HG03460 (cell line): ENCODE measurements around the gene ZSCAN30.

ENCODE experiments used
- ATAC-seq: cut with Tn5 transposase; IDR thresholded peaks from one replicate; pipeline ENCODE4 v1.9.1; 2021; ENCODE audit not compliant: unreplicated experiment

The ZSCAN30 gene

DNA sequence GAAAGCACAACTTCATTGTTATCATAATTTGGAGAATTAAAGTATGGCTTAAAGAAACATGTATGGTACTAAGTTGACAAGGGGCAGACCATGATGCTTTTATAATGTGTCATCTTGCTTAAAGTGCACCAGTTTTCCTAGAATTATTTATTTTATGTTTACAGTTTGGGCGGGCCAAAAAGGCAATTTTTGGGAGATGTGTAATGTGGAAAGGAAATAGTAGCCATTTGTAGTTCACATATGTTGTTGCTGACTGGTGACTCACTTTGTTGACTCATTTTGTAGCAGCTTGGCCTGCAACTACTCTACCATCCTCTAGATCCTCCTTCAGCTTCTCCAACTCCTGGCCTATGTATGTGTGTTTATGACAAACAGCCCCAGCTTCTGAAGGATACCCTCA, 7.7 kb downstream of the ZSCAN30 start:
- no peak for ATAC-seq

DNA sequence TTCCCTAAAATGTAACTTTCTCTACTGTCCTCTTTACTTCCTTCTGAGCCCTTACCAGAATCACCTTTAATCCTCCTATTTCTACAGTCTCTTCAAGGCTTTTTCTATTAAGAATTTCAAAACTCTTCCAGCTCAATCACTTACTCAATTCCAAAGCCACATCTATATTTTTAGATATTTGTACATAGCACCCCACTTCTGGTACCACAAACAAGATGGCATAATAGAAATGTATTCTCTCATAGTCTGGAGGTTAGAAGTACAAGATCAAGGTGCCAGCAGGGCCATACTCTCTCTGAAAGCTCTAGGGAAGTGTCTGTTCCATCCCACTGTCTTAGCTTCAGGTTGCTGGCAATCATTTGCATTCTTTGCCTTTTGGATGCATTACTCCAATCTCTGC, 11.1 kb downstream of the ZSCAN30 start:
- ATAC-seq: no peak

DNA sequence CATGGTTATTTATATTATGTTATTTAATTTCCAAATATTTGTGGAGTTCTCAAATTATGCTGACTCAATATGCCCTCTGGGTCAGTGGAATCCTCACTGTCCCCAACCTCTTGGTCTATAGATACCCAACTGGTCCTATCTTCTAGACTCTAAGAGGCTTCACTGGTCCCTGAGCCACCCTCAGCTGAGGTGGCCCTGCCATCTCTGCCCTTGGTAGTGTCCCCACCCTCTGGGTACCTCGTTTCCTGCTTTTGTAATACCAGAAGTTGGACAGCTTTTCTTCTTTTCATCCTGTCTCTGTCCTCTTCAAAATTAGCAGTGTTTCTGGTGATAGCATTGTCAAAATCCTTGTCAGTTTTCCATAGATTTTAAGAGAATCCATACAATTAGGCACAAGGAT, 11.9 kb downstream of the ZSCAN30 start:
- no peak for ATAC-seq

DNA sequence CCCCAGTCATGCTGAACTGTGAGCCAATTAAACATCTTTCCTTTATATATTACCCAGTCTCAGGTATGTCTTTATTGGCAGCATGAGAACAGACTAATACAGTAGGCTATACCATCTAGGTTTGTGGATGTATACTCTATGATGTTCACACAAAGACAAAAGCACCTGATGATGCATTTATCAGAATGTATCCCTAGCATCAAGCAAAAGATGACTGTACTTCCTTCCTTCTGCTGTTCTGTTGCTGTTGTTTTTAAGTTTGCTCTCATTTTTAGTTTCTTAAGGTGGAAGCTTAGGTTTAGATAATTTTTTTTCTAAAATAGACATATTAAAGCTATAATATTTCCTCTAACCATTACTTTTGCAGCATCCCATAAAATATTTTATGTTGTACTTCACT, 12.4 kb downstream of the ZSCAN30 start:
- ATAC-seq: no peak

DNA sequence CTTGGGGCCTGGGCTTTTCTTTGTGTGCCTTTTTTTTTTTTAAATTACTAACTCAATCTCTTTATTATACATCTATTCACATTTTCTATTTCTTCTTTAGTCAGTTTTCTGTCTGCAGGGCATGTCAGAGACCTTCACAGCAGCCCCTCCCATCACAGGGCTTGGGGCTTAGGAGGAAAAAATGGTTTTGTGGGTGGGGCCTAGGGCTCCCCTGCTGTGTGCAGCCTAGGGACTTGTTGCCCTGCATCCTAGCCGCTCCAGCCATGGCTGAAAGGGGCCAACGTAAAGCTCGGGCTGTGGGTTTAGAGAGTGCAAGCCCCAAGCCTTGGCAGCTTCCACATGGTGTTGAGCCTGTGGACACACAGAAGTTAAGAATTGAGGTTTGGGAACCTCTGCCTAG, 13.8 kb downstream of the ZSCAN30 start:
- no peak for ATAC-seq

DNA sequence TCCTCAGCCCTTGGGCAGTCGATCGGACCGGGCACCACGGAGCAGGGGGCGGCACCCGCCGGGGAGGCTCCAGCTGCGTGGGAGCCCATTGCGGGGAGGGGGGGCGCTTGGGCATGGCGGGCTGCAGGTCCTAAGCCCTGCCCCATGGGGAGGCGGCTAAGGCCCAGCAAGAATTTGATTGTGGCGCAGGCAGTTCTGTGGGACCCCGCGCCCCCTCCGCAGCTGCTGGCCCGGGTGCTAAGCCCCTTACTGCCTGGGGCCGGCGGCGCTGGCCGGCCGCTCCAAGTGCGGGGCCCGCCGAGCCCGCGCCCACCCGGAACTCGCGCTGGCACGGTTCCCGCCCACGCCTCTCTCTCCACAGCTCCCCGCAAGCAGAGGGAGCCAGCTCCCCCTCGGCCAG, 18.4 kb downstream of the ZSCAN30 start:
- ATAC-seq: no peak

DNA sequence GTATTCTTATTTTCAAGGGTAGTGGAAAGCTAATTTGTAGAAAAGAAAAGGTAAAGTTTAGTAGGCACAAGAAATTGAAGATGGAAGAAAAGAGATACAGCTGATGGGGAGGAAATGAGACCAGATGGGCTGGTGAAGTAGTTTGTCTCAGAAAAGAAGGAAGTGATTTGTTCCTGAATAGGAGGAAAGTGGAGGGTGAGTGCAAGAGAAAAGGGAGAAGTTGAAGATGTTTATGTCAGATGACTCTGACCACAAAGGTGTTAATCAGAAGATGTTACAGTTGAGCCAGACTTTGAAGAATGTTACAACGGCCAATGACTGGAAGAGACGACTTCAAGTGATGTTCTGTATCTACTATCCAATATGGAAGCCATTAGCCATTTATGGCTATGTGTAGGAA, 21.2 kb downstream of the ZSCAN30 start:
- no peak for ATAC-seq

DNA sequence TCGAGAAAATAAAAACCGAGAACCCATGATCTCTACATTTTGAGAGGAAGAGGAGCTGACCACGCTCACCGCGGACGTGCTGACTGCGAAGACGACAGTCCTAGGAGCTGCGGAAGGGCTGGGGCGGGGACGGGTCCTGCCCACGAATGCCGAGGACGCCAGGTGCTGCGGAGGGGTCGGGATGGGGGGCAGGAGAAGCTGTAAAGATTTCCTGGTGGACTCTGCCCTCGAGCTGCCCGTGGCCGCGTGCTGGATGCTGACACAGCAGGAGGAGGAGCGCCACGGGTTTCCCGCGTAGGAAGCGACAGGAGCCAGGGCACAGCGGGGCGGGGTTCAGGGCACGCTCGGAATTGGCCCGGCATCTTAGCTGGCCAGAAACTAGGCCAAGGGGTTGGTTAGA, 22.2 kb downstream of the ZSCAN30 start:
- no peak for ATAC-seq

DNA sequence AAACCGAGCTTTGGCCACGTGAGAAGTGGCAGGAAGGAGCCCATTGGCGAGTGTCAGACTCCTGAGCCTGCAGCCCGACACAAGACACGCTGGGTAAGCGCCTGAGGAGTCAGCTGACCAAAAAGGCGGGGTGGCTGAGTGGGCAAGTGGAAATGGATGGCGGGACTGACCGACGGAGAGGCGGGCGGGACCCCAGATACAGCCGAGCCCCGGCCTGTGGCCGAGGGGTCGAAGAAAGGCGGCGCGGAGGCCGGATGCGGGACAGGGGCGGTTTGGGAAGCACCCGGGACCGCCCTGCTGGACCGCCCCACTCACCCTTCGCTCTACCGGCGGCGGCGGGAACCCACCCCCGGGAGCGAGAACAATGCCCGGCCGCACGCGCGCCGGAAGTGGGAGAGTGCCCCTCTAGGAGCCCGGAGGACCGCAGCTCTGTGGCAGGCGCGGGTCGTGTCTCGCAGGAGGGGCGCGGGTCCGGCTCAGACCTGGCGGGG, 22.8 kb downstream of the ZSCAN30 start:
- peak; percentile 70 for ATAC-seq

DNA sequence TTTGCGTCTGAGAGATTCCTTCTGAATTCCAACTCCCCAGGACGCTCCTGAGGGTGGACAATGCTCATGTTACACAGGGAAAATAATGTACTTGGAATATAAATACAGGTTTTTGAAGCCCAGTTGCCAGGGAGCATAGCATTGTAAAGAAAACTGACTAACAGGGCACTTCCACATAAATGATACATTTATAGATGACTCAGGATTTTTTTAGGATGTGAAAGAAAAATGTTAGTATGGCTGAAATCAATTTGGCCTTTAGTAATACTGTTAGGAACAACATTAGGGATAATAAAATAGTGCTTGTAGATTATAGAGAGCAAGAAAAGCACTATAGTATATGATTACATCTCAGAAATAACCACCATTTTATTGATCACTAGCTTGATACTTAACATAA, 25.6 kb downstream of the ZSCAN30 start:
- no peak for ATAC-seq

DNA sequence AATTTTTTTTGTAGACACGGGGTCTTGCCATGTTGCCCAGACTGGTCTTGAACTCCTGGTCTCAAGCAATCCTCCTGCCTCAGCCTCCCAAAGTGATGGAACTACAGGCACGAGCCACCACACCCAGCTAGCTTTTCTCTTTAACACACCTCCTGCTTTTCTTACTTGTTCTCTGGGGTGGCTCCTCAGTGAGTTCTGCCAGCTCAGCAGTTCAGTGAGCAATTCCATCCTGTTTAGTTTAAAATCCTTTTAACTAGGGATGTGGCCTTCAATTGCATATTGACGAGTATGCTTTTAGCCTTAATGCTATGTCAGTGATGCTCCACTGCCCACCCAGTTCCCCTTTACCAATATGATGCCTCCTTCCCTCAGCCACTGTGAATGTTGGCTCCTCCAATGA, 33.1 kb downstream of the ZSCAN30 start:
- no peak for ATAC-seq

DNA sequence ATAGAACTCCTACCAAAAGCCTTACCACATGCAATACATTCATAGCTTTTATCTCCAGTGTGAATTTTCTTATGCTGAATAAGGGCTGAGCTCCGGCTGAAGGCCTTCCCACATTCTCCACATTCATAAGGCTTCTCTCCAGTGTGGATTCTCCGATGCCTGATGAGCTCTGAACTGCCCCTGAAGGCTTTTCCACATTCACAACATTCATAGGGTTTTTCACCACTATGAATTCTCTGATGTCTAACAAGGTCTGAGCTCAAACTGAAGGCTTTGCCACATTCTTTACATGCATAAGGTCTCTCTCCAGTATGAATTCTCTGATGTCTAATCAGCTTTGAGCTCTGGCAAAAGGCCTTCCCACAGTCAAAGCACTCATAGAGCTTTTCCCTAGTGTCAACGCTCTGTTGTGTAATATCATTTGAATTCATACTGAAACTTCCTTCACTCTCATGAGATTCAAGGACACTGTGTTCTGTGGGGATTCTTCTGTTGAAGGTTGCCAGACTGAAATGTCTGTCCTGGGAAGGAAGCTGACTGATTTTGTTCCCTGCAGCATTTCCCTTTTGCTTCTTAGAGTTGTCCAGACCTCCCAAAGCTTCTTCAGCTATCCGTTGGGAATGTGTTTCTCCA, 36.3 kb downstream of the ZSCAN30 start:
- no peak for ATAC-seq

DNA sequence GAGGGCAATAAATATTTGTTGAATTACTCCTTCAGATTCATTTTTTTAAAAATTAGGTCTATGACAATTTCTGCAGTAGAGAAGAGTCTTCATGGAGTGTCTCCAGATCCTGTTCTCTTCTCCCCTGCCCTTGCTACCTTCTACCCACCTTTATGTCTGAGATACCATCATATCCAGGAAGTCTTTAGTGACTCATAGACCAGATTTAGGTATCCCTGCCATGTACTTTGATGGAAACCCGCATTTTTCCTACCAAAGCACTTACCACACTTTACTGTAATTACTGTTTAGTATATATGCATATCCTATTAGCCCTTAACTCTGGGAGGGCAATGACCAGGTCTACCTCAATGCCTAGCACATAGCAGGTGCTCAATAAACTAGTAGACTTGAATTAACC, 37.6 kb downstream of the ZSCAN30 start:
- no peak for ATAC-seq

DNA sequence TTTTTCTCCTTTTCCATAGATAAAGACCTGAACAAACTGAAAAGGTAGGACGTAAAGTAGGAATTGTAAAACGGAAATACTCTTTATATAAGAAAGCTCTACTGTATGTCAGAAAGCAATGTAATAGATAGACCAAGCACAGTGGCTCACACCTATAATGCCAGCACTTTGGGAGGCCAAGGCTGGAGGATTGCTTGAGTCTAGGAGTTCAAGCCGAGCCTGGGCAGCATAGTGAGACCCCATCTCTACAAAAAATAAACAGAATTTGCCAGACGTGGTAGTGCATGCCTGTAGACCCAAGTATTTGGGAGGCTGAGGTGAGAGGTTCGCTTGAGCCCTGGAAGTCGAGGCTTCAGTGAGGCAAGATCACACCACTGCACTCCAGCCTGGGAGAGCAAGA, 41.6 kb downstream of the ZSCAN30 start:
- ATAC-seq: no peak

DNA sequence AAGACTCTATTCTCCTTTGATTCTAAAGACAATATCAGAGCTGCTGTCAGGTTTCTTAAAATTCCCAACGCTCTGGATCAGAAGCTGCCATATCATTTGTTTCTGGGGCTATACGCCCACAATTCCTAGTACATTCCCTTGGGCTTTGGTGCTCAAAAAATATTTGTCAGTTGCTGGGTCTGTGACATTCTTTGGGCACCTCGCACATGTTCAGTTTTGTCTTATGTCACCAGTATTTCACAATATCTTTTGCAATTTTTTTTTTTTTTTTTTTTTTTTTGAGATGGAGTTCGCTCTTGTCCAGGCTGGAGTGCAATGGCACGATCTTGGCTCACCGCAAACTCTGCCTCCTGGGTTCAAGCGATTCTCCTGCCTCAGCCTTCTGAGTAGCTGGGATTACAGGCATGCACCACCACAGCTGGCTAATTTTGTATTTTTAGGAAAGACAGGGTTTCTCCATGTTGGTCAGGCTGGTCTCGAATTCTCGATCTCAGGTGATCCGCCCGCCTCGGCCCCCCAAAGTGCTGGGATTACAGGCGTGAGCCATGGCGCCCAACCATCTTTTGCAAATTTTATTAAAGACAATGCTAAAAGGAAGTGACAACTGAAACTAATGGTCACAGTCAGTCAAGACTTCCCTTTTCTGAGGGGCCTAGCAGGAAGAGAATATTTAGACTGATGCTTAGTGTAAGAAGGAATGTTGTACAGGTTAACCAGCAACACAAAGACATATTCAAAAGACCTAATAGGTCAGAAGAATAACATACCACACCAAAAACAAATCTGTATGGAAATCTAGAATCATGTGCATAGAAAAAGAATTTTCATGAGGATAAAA, 42.4 kb downstream of the ZSCAN30 start:
- ATAC-seq: no peak

DNA sequence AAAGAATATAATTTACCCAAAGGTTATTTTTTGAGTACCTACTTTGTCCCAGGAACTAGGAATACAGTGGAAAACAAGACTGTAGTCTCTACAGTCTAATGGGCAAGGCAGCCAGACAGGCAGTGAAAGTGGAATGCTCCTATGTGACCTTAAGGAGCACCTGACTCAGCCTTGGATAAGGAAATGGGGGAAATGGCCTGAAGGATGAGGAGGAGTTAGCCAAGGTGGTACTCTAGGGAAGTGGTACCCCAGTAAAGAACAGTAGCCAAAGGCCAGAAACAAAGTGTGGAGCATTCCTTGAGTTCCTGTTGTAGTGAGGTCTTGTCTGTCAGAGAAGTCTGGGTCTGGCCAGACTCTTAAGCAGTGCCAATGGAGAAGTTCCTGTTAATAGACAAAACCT, 43.2 kb downstream of the ZSCAN30 start:
- ATAC-seq: no peak

DNA sequence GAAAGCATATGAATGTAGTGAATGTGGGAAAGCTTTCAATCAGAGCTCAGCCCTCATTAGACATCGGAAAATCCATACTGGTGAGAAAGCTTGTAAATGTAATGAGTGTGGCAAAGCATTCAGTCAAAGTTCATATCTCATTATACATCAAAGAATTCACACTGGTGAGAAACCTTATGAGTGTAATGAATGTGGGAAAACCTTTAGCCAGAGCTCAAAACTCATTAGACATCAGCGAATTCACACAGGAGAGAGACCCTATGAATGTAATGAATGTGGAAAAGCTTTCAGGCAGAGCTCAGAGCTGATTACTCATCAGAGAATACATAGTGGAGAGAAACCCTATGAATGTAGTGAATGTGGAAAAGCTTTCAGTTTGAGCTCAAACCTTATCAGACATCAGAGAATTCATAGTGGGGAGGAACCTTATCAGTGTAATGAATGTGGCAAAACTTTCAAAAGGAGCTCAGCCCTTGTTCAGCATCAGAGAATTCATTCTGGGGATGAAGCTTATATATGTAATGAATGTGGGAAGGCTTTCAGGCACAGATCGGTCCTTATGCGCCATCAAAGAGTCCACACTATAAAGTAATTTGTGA, 44.2 kb downstream of the ZSCAN30 start:
- no peak for ATAC-seq

DNA sequence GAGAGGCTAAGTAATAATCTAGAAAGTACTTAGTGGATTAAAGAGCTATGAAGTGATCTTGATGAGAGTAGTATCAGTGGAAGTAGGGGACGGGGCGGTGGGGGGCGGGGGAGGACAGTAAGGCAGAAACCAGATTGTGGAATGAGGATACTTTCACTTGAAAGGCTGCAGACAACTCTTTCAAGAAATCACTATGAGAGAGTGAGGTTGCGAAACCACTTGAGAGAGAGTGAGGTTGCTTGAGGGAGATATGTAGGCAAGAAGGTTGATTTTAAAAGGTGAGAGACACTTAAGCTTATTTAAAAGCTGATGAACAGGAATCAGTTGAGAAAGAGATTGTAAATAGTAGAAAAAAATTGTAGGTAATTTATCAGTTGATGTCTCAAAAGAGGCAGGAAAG, 45.4 kb downstream of the ZSCAN30 start:
- no peak for ATAC-seq

DNA sequence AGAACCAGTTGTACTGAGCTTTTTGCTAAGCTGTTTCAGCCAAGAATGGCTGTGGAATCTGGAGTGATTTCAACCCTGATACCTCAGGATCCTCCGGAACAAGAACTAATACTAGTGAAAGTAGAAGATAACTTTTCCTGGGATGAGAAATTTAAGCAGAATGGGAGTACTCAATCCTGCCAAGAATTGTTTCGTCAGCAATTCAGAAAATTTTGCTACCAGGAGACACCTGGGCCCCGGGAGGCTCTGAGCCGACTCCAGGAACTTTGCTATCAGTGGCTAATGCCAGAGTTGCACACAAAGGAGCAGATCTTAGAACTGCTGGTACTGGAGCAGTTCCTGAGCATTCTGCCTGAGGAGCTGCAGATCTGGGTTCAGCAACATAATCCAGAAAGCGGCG, 47.6 kb downstream of the ZSCAN30 start:
- no peak for ATAC-seq

DNA sequence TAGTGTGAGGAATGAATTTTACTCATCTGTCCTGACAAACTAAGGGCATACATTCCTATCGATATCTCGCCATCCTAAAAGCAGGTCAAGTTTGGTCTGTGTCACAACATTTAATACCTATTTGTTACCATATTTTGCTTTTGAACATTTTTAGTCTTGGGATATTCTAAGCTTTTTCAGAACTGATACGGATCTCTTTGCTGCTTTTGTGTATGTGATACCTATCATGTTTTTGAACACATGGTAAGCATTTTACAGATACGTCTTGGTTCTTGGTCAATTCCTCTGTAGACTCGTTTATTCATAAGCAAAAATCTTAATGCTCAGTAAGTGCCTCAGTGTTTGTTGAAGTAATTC, 48.6 kb downstream of the ZSCAN30 start:
- no peak for ATAC-seq

DNA sequence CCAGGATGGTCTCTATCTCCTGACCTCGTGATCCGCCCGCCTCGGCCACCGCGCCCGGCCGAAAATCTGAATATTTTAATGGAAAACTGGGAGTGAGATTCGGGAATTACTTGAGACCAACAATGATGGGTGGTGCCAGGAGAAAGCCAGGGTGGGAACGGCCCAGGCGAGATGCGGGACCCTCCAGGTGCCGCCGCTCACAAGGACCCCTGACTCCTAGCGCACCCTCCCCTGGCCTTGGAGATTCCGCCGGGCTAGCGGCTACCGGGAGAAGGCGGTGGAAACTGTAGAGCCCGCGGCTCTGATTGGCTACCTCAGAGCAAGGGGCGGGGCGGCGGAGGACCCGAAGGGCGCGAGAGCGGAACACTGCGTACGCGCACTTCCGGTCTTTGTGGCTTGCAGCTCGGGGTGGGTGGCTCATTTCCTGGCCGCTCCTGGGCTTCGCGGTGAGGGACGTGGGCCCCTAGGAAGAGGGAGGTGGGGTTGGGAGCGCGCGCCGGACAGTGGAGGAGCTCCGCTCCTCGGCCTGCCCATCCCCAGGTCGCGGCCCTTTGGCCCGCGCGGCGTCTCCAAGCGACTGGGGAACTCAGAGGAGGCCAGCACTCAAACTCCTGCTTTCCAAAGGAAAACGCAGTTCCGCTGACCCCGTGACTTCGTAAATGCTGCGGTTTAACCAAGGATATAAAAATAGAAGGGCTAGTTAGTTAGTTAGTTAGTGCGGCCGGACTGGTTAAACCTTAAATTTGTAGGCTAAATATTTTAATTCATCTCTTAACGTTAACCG, 49.2 kb downstream of the ZSCAN30 start, which contains the start of gene ZNF397:
ZNF397 (plus strand) TSS at position 371 of the 784 bp plus-strand sequence. CDS start 1,437 bp downstream, outside the sequence.
- ATAC-seq: peak; percentile 99
